Tibial nerve (tissue), 4 donors: ENCODE results near the gene NOL4L.

Experiments
- EP300 ChIP-seq, 2 donors: sonication (generic); formaldehyde crosslinking; IDR thresholded peaks; one replicate each; pipeline ENCODE4 v1.6.1; 2017; ENCODE audit warnings: antibody characterized with exemption in 2 of 2, mild to moderate bottlenecking in 1 of 2
- POLR2A ChIP-seq, 2 donors: fragments of 450-650 bp; IDR thresholded peaks; one replicate each; pipeline ENCODE4 v1.6.1; 2017; ENCODE audit warnings: antibody characterized with exemption in 2 of 2, mild to moderate bottlenecking in 2 of 2, moderate library complexity in 2 of 2
- TF ChIP-seq, protein P1 (sequence below), 5 experiments: fragments of 200-600 bp in 3 of 5; fragments of 450-650 bp in 2 of 5; sonication (generic) in 3 of 5; IDR thresholded peaks; one replicate each; pipeline ENCODE4 v1.5.1; 2016 to 2019; ENCODE audit warnings: antibody characterized with exemption in 5 of 5, mild to moderate bottlenecking in 3 of 5, moderate library complexity in 2 of 5

DNA sequence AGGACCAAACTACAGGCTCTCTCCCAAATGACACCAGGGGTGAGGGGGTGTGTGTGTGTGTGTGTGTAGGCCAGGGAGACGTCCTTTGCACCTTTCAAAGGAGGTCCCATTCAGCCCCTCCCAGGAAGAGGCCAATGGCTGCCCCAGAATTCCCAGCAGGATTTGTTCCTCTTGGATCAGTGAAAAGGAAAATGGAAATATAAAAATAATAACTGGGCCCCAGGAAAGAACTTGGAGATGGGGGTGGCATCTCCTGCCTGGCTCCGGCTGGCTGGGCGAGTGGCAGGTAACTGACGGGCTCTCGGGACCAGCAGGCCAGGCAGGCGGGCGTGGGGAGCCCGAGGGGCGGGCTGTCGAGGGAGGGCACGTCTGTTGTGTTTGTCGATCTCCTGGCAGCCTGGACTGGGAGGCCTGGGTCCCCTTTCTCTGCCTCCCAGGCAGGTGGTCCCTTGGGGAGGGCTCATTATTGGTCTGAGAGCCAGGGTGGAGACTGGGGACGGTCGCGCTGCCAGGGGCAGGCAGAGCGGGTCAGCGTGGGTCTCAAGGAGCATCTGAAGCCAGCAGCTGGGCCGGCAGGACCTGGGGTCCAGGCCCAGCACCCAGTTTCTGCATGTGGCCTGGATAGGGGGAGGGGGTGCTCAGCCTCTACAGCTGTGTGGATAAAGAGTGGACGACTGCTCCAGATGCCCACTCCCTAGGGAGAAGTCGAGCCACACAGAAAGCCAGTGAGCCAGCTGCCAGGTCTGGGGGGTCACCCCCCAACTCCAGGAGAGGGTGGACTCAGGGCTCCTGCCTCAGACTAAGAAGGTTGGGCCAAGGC is 3.1 kb downstream of the NOL4L start:
- TF ChIP-seq, protein P1, sequence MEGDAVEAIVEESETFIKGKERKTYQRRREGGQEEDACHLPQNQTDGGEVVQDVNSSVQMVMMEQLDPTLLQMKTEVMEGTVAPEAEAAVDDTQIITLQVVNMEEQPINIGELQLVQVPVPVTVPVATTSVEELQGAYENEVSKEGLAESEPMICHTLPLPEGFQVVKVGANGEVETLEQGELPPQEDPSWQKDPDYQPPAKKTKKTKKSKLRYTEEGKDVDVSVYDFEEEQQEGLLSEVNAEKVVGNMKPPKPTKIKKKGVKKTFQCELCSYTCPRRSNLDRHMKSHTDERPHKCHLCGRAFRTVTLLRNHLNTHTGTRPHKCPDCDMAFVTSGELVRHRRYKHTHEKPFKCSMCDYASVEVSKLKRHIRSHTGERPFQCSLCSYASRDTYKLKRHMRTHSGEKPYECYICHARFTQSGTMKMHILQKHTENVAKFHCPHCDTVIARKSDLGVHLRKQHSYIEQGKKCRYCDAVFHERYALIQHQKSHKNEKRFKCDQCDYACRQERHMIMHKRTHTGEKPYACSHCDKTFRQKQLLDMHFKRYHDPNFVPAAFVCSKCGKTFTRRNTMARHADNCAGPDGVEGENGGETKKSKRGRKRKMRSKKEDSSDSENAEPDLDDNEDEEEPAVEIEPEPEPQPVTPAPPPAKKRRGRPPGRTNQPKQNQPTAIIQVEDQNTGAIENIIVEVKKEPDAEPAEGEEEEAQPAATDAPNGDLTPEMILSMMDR (IDR thresholded peaks at IDR 0.05): no peak
- TF ChIP-seq EP300 (IDR thresholded peaks at IDR 0.05): no peak
- no peak for TF ChIP-seq POLR2A (IDR thresholded peaks at IDR 0.05)
